ENCODE results near the gene RGL3.

The RGL3 gene

DNA sequence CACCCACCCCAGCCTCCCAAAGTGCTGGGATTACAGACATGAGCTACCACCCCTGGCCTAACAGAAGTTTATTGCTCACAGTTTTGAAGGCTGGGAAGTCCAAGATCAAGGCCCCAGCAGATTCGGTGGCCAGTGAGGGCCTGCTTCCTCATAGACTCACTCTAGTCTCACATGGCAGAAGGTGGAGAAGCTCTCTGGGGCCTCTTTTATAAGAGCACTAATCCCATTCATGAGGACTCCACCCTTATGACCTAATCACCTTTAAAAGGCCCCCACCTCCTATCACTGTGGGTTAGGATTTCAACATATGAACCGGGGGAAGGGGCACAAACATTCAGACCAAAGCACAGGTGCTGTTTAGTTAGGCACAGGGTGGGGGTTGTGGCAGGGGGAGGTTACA lies 51.6 kb downstream of the RGL3 start:
- TF ChIP-seq, protein P1, sequence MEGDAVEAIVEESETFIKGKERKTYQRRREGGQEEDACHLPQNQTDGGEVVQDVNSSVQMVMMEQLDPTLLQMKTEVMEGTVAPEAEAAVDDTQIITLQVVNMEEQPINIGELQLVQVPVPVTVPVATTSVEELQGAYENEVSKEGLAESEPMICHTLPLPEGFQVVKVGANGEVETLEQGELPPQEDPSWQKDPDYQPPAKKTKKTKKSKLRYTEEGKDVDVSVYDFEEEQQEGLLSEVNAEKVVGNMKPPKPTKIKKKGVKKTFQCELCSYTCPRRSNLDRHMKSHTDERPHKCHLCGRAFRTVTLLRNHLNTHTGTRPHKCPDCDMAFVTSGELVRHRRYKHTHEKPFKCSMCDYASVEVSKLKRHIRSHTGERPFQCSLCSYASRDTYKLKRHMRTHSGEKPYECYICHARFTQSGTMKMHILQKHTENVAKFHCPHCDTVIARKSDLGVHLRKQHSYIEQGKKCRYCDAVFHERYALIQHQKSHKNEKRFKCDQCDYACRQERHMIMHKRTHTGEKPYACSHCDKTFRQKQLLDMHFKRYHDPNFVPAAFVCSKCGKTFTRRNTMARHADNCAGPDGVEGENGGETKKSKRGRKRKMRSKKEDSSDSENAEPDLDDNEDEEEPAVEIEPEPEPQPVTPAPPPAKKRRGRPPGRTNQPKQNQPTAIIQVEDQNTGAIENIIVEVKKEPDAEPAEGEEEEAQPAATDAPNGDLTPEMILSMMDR (IDR thresholded peaks at IDR 0.05; ENCODE audit: low read depth, low read length) = no peak
- H3K4me3 ChIP-seq (ENCODE audit: low read depth, low read length) = no peak overlapping the region

DNA sequence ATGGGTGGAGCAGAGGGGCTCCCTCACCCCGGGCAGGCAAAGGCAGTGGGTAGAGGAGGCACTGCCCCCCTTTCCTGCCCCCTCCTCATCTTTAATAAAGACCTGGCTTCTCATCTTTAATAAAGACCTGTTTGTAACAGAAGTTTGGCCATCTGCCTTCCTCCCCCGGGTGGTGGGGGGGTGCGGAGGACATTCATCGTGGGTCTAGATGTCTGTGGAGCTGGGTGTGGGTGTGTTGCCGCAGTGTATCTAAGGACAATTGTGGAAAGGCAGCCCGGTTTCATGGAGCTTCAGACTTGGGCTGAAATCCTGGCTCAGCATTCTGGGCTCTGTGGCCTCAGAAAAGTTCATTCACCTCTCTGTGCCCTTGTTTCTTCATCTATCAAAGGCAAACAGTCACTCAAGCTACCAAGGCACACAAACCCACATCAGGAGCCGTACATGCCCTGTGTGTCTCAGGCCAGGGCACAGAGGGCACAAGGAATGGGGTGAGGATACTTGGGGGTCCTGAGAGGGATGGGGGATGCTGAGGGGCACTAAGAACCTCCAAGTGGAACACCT lies 53.5 kb downstream of the RGL3 start:
- TF ChIP-seq, protein P1 (IDR thresholded peaks at IDR 0.05; ENCODE audit: low read depth, low read length) = no peak
- H3K4me3 ChIP-seq (ENCODE audit: low read depth, low read length) = no peak overlapping the region

DNA sequence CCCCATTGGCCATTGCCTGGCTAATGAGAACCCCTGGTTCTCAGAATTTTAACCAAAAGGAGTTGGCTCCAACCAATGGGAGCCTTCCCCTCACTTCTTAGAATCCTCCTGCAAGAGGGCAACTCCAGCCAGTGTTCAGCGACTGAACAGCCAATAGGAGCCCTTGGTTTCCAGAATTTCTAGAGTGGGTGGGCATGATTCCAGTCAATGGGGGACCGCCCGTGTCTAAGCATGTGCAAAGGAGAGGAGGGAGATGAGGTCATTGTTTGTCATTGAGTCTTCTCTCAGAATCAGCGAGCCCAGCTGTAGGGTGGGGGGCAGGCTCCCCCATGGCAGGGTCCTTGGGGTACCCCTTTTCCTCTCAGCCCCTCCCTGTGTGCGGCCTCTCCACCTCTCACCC lies 54.2 kb downstream of the RGL3 start:
- no peak overlapping the region for H3K4me3 ChIP-seq (ENCODE audit: low read depth, low read length)
- TF ChIP-seq, protein P1 (IDR thresholded peaks at IDR 0.05; ENCODE audit: low read depth, low read length) = no peak

DNA sequence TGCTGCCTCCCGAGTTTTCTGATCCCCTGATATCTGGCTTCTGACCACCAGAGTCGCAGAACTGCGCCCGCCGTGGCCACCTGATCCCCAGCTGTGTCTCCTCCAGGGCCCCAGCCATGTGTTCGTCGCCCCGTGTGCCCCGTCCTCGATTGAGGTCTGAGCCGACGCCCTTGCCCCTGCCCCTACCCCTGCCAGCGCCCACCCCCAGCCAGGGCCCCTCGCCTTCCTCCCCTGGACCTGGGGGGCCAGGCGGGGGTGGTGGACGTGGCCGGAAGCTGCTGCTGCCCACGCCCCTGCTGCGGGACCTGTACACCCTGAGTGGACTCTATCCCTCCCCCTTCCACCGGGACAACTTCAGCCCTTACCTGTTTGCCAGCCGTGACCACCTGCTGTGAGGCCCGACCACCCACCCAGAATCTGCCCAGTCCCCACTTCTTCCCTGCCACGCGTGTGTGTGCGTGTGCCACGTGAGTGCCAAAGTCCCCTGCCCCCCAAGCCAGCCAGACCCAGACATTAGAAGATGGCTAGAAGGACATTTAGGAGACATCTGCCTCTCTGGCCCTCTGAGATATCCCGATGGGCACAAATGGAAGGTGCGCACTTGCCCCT lies 54.7 kb downstream of the RGL3 start:
- TF ChIP-seq, protein P1 (IDR thresholded peaks at IDR 0.05; ENCODE audit: low read depth, low read length) = no peak
- no peak overlapping the region for H3K4me3 ChIP-seq (ENCODE audit: low read depth, low read length)

DNA sequence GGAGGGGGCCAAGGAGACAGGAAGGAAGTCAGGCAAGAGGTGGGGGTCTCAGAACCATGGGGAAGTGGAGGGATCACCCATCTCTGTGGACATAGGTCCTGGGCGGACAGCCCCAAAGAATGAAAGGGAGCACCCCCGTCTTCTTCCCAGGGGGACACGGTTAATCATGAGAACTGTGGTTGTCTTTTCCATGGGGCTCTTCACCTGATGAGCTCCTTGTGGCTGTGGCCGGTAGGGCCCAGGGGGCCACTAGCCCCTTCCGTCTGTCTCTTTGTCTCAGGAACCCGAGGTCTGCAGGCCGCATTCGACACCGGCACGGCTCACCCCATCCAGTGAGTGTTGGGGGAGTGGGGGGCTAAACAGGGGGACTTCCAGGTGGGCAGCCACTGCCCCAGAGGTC lies 55.2 kb downstream of the RGL3 start:
- TF ChIP-seq, protein P1 (IDR thresholded peaks at IDR 0.05; ENCODE audit: low read depth, low read length) = no peak
- H3K4me3 ChIP-seq (ENCODE audit: low read depth, low read length) = no peak overlapping the region

DNA sequence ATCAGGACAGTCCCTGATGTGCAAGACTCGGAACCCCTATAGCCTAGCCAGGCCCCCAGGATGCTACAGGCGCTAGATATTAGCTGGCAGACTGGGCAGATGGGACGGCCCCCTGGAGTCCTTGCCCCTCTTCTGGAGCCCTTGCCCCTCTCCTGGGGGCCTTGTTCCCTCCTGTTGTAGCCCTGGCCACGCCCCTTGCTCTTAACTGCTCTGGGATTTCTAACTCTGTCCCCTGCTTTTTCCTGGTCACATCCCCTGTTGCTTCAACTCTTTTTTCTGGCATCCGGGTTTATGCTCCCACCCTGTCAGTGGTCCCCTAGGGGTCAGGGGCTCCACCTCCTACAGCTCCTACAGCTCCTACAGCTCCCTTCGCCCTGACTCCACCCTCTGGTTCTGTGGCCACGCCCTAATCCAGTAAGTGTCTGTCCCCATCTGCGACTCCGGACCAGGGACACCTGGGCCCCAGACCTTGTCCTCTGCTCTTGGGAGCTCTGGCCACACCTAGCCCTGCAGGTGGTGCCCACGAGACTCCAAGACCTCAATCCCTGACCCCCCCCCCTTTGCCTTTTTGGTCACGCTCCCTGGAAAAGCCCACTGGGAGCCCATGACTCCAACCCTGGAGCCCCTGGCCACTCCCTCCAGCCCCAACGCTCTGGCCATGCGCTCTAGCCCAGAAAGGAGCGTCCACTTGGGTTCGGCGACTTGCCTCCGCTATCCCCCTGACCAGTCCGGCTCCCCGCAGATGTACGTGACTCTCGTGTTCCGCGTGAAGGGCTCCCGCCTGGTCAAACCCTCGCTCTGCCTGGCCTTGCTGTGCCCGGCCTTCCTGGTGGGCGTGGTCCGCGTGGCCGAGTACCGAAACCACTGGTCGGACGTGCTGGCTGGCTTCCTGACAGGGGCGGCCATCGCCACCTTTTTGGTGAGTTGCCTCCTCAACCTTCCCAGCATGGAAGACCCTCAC lies 57.1 kb downstream of the RGL3 start:
- TF ChIP-seq, protein P1 (IDR thresholded peaks at IDR 0.05; ENCODE audit: low read depth, low read length) = no peak
- no peak overlapping the region for H3K4me3 ChIP-seq (ENCODE audit: low read depth, low read length)

All from WI38 (cell line).